Measurements from ENCODE around the gene CRKL.

- TF ChIP-seq CTCF (conservative IDR thresholded peaks at IDR 0.05; ENCODE audit: low read depth, low read length), result no peak
- no peak for TF ChIP-seq EZH2 (IDR thresholded peaks at IDR 0.05; ENCODE audit: borderline replicate concordance, low read depth, low read length, poor library complexity, severe bottlenecking)
These were observed 57.2 kb downstream of the CRKL start for GRCh38 chr22:20974336-20974955.

Data from A673 (cell line).